Measurements from ENCODE around the gene WDR70. TPM values are rescaled to one million over a fixed set of nuclear protein-coding genes. Genes with fewer than 3 reads are reported as not detected.

The WDR70 gene
- polyA plus RNA-seq, 1 of the 3 experiments (the other 2 are of a cell fraction): 14.2 TPM

DNA sequence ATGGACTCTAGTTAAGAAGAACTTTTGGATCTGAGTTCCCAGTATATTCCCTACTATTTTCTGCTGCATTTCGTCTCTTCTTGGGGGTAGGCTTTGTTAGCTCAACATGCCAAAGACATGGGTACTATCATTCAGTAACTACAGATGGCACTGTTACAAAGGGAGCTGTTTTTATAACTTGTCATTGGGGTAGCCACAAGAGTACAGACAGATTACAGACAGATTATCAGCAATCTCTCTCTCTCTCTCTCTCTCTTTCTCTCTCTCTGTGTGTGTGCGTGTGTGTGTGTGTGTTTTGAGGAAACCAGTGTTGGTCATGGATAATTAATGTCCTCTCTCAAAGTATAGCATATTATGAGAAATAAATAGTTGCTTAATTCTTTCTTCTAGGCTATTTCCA lies 116.1 kb downstream of the WDR70 start:
- H2AFZ ChIP-seq (ENCODE audit: low read depth): no peak overlapping the region
- no peaks in the 10 kb centered on the region for H3K9me3 ChIP-seq
- H3K9me2 ChIP-seq: no peaks in the 10 kb centered on the region
- H3K4me2 ChIP-seq: no peak overlapping the region
- H3K27ac ChIP-seq (ENCODE audit: low read depth in 2 of 2, low read length in 1 of 2): peak overlapping the region in 1 of 2 experiments; percentile 72; a peak in 2 of 4 replicates
- no peak for DNase-seq
- no peaks in the 10 kb centered on the region for H3K36me3 ChIP-seq (replicated peaks in 1 of 2; ENCODE audit: control insufficient read depth in 1 of 2, insufficient read depth in 2 of 2, low read length in 1 of 2)
- H3K27me3 ChIP-seq (ENCODE audit: insufficient read depth): no peaks in the 10 kb centered on the region
- H3K79me2 ChIP-seq (ENCODE audit: insufficient read depth): no peaks in the 10 kb centered on the region
- ChIA-PET POLR2A (no interaction called here), CTCF (no interaction called here)
- H3F3A ChIP-seq (replicated peaks; ENCODE audit: insufficient read depth): peaks cover 11% of the 10 kb centered on the region
- H3K4me1 ChIP-seq (ENCODE audit: control insufficient read depth in 1 of 2, insufficient read depth in 2 of 2, low read depth in 1 of 2, low read length in 1 of 2): peaks cover 2 to 9% of the 10 kb centered on the region in 2 experiments; a peak in 2 of 4 replicates
- H3K9ac ChIP-seq: no peak overlapping the region
- 92% methylated on average over 2 of the region's 2 CpGs for WGBS (ENCODE audit: low lambda C conversion rate)
- H3K4me3 ChIP-seq (ENCODE audit: low read depth in 2 of 2, low read length in 1 of 2): no peak overlapping the region; a peak in 1 of 4 replicates
- TF ChIP-seq, protein P1, sequence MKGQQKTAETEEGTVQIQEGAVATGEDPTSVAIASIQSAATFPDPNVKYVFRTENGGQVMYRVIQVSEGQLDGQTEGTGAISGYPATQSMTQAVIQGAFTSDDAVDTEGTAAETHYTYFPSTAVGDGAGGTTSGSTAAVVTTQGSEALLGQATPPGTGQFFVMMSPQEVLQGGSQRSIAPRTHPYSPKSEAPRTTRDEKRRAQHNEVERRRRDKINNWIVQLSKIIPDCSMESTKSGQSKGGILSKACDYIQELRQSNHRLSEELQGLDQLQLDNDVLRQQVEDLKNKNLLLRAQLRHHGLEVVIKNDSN (IDR thresholded peaks at IDR 0.05; ENCODE audit: borderline replicate concordance, low read depth): no peak
- TF ChIP-seq EZH2phosphoT487 (IDR thresholded peaks at IDR 0.05; ENCODE audit: borderline replicate concordance, low read depth) (no peak), SMC3 (IDR thresholded peaks at IDR 0.05; ENCODE audit: low read depth, low read length) (peak; percentile 24; the same call in 1 of the 2 replicates), GABPA (IDR thresholded peaks at IDR 0.05; ENCODE audit: low read depth) (no peak), RAD21 (IDR thresholded peaks at IDR 0.05; ENCODE audit: low read length) (peak; percentile 38; the same call in 1 of the 2 replicates)
- TF ChIP-seq, protein P2, sequence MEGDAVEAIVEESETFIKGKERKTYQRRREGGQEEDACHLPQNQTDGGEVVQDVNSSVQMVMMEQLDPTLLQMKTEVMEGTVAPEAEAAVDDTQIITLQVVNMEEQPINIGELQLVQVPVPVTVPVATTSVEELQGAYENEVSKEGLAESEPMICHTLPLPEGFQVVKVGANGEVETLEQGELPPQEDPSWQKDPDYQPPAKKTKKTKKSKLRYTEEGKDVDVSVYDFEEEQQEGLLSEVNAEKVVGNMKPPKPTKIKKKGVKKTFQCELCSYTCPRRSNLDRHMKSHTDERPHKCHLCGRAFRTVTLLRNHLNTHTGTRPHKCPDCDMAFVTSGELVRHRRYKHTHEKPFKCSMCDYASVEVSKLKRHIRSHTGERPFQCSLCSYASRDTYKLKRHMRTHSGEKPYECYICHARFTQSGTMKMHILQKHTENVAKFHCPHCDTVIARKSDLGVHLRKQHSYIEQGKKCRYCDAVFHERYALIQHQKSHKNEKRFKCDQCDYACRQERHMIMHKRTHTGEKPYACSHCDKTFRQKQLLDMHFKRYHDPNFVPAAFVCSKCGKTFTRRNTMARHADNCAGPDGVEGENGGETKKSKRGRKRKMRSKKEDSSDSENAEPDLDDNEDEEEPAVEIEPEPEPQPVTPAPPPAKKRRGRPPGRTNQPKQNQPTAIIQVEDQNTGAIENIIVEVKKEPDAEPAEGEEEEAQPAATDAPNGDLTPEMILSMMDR (IDR thresholded peaks at IDR 0.05): peak; percentile 48
- H4K20me1 ChIP-seq (ENCODE audit: insufficient read depth): no peaks in the 10 kb centered on the region

DNA sequence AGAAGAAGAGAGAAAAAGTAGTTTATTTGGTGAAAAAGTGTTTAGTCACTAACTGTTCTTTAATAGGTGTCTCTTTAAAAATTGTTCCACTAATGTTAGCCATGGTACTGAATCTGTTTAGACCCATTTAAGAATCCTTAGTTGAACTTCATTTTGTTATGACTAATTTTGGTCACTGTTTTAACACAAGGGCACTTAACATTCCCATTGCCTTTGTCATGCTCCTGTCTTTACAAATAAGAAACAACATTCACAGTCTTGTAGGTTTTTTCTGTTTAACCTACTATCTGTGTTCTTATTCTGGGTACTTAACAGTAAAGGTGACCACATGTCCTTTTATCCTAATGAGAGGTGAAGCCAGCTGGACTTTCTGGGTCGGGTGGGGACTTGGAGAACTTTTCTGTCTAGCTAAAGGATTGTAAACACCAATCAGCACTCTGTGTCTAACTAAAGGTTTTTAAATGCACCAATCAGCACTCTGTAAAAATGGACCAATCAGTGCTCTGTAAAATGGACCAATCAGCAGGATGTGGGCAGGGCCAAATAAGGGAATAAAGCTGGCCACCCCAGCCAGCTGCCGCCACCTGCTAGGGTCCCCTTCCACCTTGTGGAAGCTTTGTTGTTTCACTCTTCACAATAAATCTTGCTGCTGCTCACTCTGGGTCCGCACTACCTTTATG lies 116.7 kb downstream of the WDR70 start:
- Histone ChIP-seq H3F3A (replicated peaks; ENCODE audit: insufficient read depth) (peaks cover 11% of the 10 kb centered on the region), H3K27ac (ENCODE audit: low read depth in 2 of 2, low read length in 1 of 2) (peak overlapping the region in 1 of 2 experiments; percentile 72; a peak in 2 of 4 replicates), H3K4me2 (no peak overlapping the region), H3K9me3 (no peaks in the 10 kb centered on the region), H3K36me3 (replicated peaks in 1 of 2; ENCODE audit: control insufficient read depth in 1 of 2, insufficient read depth in 2 of 2, low read length in 1 of 2) (no peaks in the 10 kb centered on the region), H3K4me1 (ENCODE audit: control insufficient read depth in 1 of 2, insufficient read depth in 2 of 2, low read depth in 1 of 2, low read length in 1 of 2) (peaks cover 0 to 9% of the 10 kb centered on the region in 2 experiments; a peak in 1 of 4 replicates), H3K4me3 (ENCODE audit: low read depth in 2 of 2, low read length in 1 of 2) (no peak overlapping the region), H3K79me2 (ENCODE audit: insufficient read depth) (no peaks in the 10 kb centered on the region; the same call in 1 of the 2 replicates), H3K9ac (no peak overlapping the region), H3K27me3 (ENCODE audit: insufficient read depth) (no peaks in the 10 kb centered on the region), H4K20me1 (ENCODE audit: insufficient read depth) (no peaks in the 10 kb centered on the region), H3K9me2 (no peaks in the 10 kb centered on the region), H2AFZ (ENCODE audit: low read depth) (no peak overlapping the region)
- DNase-seq: no peak
- 96% methylated on average over 3 of the region's 3 CpGs for WGBS (ENCODE audit: low lambda C conversion rate)
- no peak for TF ChIP-seq SIN3A (IDR thresholded peaks at IDR 0.05; ENCODE audit: borderline replicate concordance, low read depth, low read length)
- peak; percentile 24; the same call in 1 of the 2 replicates for TF ChIP-seq FOSL2 (IDR thresholded peaks at IDR 0.05; ENCODE audit: borderline replicate concordance, low read depth)
- no peak for TF ChIP-seq RXRA (IDR thresholded peaks at IDR 0.05; ENCODE audit: borderline replicate concordance, low read depth)
- TF ChIP-seq MXI1 (IDR thresholded peaks at IDR 0.05; ENCODE audit: low read depth, low read length): no peak
- no peak for TF ChIP-seq JUND (IDR thresholded peaks at IDR 0.05)
- TF ChIP-seq GABPA (IDR thresholded peaks at IDR 0.05; ENCODE audit: low read depth): no peak
- POLR2A ChIA-PET: no interaction called here
- CTCF ChIA-PET: no interaction called here
